Thoracic aorta (tissue), 2 donors: ENCODE data around the gene IFIT3. TPM values are rescaled to one million over a fixed set of nuclear protein-coding genes. Genes with fewer than 3 reads are reported as not detected.
"Not testable (repeated sequence)": the region's sequence is repeated elsewhere in the genome, so short reads cannot be mapped to it uniquely, and the experiment has no call there.

Experiments
- ATAC-seq: fragments of 150-250 bp; one replicate; pipeline ENCODE4 v1.8.0; 2017; ENCODE audit warnings: low read depth; ENCODE audit not compliant: insufficient number of reproducible peaks, low FRiP score
- DNase-seq: peaks from one replicate; pipeline ENCODE4 v3.0.0-alpha.2; 2020; ENCODE audit warnings: low spot score
- H3K27ac ChIP-seq, 2 donors: fragments of 200-600 bp; sonication (generic); 1 replicate in 1 of 2; 2 replicates in 1 of 2; pipeline ENCODE4 v1.5.1; 2016; ENCODE audit warnings: mild to moderate bottlenecking in 2 of 2, moderate library complexity in 2 of 2
- H3K27me3 ChIP-seq: fragments of 200-600 bp; sonication (generic); replicated peaks from 2 replicates; pipeline ENCODE4 v1.6.0; 2016; ENCODE audit warnings: mild to moderate bottlenecking; ENCODE audit not compliant: insufficient read depth
- H3K36me3 ChIP-seq: fragments of 200-600 bp; sonication (generic); one replicate; pipeline ENCODE4 v1.5.1; 2016
- H3K4me1 ChIP-seq, 2 donors: fragments of 200-600 bp; sonication (generic); 1 replicate in 1 of 2; 2 replicates in 1 of 2; pipeline versions ENCODE4 v1.5.1 to v1.6.0; 2016; ENCODE audit warnings: low read depth in 2 of 2, mild to moderate bottlenecking in 1 of 2; ENCODE audit not compliant: control insufficient read depth in 1 of 2
- H3K4me3 ChIP-seq: fragments of 200-600 bp; sonication (generic); 2 replicates; pipeline ENCODE4 v1.5.1; 2016; ENCODE audit warnings: mild to moderate bottlenecking
- H3K9me3 ChIP-seq: fragments of 200-600 bp; sonication (generic); 2 replicates; pipeline ENCODE4 v1.5.1; 2016
- total RNA-seq, 2 donors: library from RNA; depleted of rRNA; stranded (reverse); fragments of >200 nt; gene quantifications; one replicate each; pipeline versions ENCODE4 v1.1.0 to v1.2.3, GENCODE V29; 2016
- TF ChIP-seq, protein P1 (sequence below): fragments of 200-600 bp; sonication (generic); IDR thresholded peaks from one replicate; pipeline ENCODE4 v1.5.1; 2019; ENCODE audit warnings: antibody characterized with exemption

The IFIT3 gene
- total RNA-seq, 2 donors from 2014 or later: 9.6 to 22.7 TPM

- Histone ChIP-seq H3K9me3 (no peaks in the 10 kb centered on the region), H3K36me3 (no peaks in the 10 kb centered on the region), H3K4me1 (peaks cover 31 to 63% of the 10 kb centered on the region in 2 donors), H3K27me3 (no peaks in the 10 kb centered on the region), H3K4me3 (no peak overlapping the region), H3K27ac (peak overlapping the region; percentile 90 to 94)
- ATAC-seq: no peak
- no peak for DNase-seq
- TF ChIP-seq, protein P1, sequence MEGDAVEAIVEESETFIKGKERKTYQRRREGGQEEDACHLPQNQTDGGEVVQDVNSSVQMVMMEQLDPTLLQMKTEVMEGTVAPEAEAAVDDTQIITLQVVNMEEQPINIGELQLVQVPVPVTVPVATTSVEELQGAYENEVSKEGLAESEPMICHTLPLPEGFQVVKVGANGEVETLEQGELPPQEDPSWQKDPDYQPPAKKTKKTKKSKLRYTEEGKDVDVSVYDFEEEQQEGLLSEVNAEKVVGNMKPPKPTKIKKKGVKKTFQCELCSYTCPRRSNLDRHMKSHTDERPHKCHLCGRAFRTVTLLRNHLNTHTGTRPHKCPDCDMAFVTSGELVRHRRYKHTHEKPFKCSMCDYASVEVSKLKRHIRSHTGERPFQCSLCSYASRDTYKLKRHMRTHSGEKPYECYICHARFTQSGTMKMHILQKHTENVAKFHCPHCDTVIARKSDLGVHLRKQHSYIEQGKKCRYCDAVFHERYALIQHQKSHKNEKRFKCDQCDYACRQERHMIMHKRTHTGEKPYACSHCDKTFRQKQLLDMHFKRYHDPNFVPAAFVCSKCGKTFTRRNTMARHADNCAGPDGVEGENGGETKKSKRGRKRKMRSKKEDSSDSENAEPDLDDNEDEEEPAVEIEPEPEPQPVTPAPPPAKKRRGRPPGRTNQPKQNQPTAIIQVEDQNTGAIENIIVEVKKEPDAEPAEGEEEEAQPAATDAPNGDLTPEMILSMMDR: no peak
Measured at GRCh38 chr10:89281606-89282395, 46.0 kb upstream of the IFIT3 start.

DNA sequence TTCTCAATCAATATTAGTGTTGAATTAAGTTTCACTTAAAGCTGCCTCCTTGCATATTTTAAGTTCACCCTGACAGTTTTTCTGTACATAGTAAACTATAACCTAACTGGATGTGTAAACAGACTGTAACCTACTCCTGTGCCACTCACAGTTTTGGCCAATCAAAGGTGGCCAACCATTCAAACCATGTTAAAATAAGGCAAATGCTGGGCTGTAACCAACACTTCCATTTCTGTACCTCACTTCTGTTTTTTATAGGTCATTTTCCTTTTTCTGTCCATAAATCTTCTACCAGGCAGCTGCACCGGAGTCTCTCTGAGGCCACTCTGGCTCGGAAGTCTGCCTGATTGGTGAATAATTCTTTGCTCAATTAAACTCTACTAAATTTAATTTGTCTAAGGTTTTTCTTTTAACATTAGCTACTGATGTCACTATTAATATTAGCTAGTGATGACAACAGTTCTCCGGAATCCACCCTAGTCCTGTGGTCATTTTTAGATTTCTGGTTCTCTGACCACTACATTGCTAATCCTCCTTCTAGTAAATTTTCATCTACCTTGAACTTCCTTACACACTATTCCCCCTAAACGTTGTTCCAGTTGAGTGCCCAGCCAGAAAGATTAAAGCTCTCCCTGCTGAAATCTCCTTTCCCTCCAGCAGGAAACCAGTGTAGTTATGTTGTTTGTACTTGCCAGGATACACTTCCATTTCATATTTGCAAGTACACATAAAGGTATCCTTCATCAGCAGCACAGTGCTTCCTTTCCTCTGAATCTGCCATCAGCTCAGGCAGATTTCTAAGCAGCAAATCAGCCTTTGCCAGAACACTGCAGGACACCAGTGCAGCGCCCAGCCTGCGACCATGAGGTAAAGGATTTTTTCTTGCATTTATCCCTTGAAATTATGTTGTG lies 44.5 kb upstream of the IFIT3 start:
- H3K36me3 ChIP-seq: no peaks in the 10 kb centered on the region
- H3K27me3 ChIP-seq: no peaks in the 10 kb centered on the region
- H3K4me3 ChIP-seq: peak overlapping the region; percentile 58
- DNase-seq (no peak), ATAC-seq (peak; percentile 82)
- H3K27ac ChIP-seq: peak overlapping the region; percentile 90 to 94
- peaks cover 22 to 50% of the 10 kb centered on the region in 2 donors for H3K4me1 ChIP-seq
- TF ChIP-seq, protein P1: no peak
- H3K9me3 ChIP-seq: no peaks in the 10 kb centered on the region

DNA sequence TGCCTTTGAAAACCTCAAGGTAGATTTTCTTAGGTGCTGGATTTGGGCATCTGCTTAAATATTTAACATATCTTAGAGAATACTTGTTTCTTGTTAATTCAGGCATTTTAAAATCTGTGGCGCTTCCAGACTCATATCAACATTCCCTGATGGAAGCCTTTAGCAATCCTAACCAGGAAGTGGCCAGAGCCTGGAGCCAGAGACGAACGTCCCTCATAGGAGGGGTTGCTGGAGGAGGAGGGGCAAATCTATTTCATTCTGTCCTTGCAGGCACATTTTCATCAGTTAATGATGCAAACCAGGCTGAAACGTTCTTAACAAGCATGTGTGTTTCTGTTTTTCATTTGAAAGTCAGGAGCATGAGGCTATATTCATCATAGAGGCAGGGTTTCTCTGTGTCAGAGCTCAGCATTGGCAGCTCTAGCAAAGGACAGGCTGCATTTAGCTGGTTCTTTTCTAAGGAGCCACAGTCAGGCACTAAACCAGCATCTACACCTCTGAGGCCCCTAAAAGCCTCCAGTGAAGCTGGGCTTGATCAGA lies 43.8 kb upstream of the IFIT3 start:
- Histone ChIP-seq H3K27me3 (no peaks in the 10 kb centered on the region), H3K9me3 (no peaks in the 10 kb centered on the region), H3K27ac (peak overlapping the region; percentile 90 to 94), H3K4me1 (peaks cover 19 to 44% of the 10 kb centered on the region in 2 donors), H3K36me3 (no peaks in the 10 kb centered on the region), H3K4me3 (peak overlapping the region; percentile 58)
- TF ChIP-seq, protein P1: no peak
- no peak for DNase-seq
- peak; percentile 86 for ATAC-seq

DNA sequence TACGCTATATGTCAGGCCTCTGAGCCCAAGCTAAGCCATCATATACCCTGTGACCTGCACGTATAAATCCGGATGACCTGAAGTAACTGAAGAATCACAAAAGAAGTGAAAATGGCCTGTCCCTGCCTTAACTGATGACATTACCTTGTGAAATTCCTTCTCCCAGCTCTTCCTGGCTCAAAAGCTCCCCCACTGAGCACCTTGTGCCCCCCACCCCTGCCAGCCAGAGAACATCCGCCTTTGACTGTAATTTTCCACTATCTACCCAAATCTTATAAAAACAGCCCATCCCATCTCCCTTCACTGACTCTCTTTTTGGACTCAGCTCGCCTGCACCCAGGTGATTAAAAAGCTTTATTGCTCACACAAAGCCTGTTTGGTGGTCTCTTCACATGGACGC lies 43.1 kb upstream of the IFIT3 start:
- H3K27me3 ChIP-seq, DNase-seq, H3K4me3 ChIP-seq, ATAC-seq, H3K36me3 ChIP-seq, H3K9me3 ChIP-seq: not testable (repeated sequence)
- peaks cover 14 to 37% of the 10 kb centered on the region in 2 donors for H3K4me1 ChIP-seq
- H3K27ac ChIP-seq: peak overlapping the region; percentile 90 to 94

DNA sequence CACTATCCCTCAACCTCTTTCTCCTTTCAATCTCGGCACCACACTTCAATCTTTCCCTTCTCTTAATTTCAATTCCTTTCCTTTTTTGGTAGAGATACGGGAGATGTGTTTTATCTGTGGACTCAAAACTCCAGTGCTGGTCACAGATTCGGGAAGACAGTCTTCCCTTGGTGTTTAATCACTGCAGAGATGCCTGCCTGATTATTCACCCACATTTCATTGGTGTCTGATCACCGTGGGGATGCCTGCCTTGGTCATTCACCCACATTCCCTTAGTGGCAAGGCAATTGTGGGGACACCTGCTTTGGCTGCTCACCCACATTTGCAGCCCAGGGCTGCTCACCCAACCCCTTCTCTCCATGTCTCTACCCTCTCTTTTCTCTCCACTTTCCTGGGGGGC lies 42.5 kb upstream of the IFIT3 start:
- H3K4me3 ChIP-seq, H3K27me3 ChIP-seq, ATAC-seq, H3K36me3 ChIP-seq, H3K9me3 ChIP-seq, DNase-seq: not testable (repeated sequence)
- Histone ChIP-seq H3K27ac (peak overlapping the region; percentile 90 to 94), H3K4me1 (peaks cover 14 to 37% of the 10 kb centered on the region in 2 donors)
